Muscle of arm (tissue), 12 donors: ENCODE measurements around the gene C4orf51. TPM values are rescaled to one million over a fixed set of nuclear protein-coding genes. Genes with fewer than 3 reads are reported as not detected.

Experiments used
- DNase-seq: peaks from one replicate; pipeline ENCODE4 v3.0.0-alpha.2; 2013
- polyA plus RNA-seq, 12 donors: library from polyadenylated mRNA; unstranded; fragments of 120-200 nt; gene quantifications; one replicate each; pipeline ENCODE4 v1.2.1, GENCODE V29; 2013; ENCODE audit not compliant: insufficient read length in 12 of 12

C4orf51 gene
- polyA plus RNA-seq, 12 donors = not detected

- DNase-seq = no peak
These were observed 24.0 kb downstream of the C4orf51 start for GRCh38 chr4:145703850-145704497.

- no peak for DNase-seq
These were observed 29.4 kb downstream of the C4orf51 start for GRCh38 chr4:145709336-145709735.

GRCh38 chr4:145709843-145710242 lies 29.9 kb downstream of the C4orf51 start:
- DNase-seq = no peak

- DNase-seq = no peak
These were observed 36.3 kb downstream of the C4orf51 start for GRCh38 chr4:145716200-145716599.

- no peak for DNase-seq
These were observed 36.8 kb downstream of the C4orf51 start for GRCh38 chr4:145716661-145717200.

GRCh38 chr4:145719752-145720624 lies 40.0 kb downstream of the C4orf51 start:
- DNase-seq = no peak

GRCh38 chr4:145720656-145721055 lies 40.7 kb downstream of the C4orf51 start:
- DNase-seq = no peak

- no peak for DNase-seq
These were observed 42.6 kb downstream of the C4orf51 start for GRCh38 chr4:145722561-145722960.

GRCh38 chr4:145723336-145723735 lies 43.4 kb downstream of the C4orf51 start:
- no peak for DNase-seq

- no peak for DNase-seq
These were observed 50.1 kb downstream of the C4orf51 start for GRCh38 chr4:145730026-145730425.

- DNase-seq = no peak
These were observed 51.1 kb downstream of the C4orf51 start for GRCh38 chr4:145731028-145731427.

GRCh38 chr4:145732001-145732815 lies 52.3 kb downstream of the C4orf51 start:
- DNase-seq = no peak

GRCh38 chr4:145732895-145733880 lies 53.2 kb downstream of the C4orf51 start:
- peak; percentile 94 for DNase-seq

- no peak for DNase-seq
These were observed 54.1 kb downstream of the C4orf51 start for GRCh38 chr4:145734031-145734430.

- DNase-seq = no peak
These were observed 54.8 kb downstream of the C4orf51 start for GRCh38 chr4:145734576-145735346.

- DNase-seq = no peak
These were observed 55.4 kb downstream of the C4orf51 start for GRCh38 chr4:145735347-145735675.

- DNase-seq = no peak
These were observed 55.9 kb downstream of the C4orf51 start for GRCh38 chr4:145735827-145736226.

- no peak for DNase-seq
These were observed 56.4 kb downstream of the C4orf51 start for GRCh38 chr4:145736241-145736831.

GRCh38 chr4:145739845-145740244 lies 59.9 kb downstream of the C4orf51 start:
- DNase-seq = no peak

- DNase-seq = no peak
These were observed 60.9 kb downstream of the C4orf51 start for GRCh38 chr4:145740806-145741205.
